HEK293 (cell line): Measurements from ENCODE around the gene GMDS.

ENCODE experiments used
- CTCF ChIA-PET: fragments of 350-600 bp; formaldehyde crosslinking; extraction: SDS; loops from one replicate; lab custom pipeline; 2021; ENCODE audit warnings: antibody characterized with exemption; lab: Yijun Ruan, JAX
- POLR2A ChIA-PET: fragments of 300-600 bp; formaldehyde crosslinking; extraction: SDS; loops from one replicate; lab custom pipeline; 2020; ENCODE audit warnings: antibody characterized with exemption, inconsistent platforms; lab: Yijun Ruan, JAX
- H3K27ac ChIP-seq: fragments of 200-500 bp; sonication (Bioruptor generic); 2 replicates; pipeline ENCODE4 v1.5.1; 2014; ENCODE audit warnings: low read depth, low read length, control low read depth, inconsistent platforms; ENCODE audit errors: extremely low read depth
- H3K36me3 ChIP-seq, 2 experiments: fragments of 200-500 bp in 1 of 2; sonication (Bioruptor generic) in 1 of 2; 1 replicate in 1 of 2; 2 replicates in 1 of 2; pipeline ENCODE4 v1.5.1; 2014 to 2017; ENCODE audit warnings: inconsistent platforms in 2 of 2, low read length in 2 of 2; ENCODE audit not compliant: control insufficient read depth in 2 of 2, insufficient read depth in 1 of 2
- H3K4me1 ChIP-seq: fragments of 200-500 bp; sonication (Bioruptor generic); 2 replicates; pipeline ENCODE4 v1.5.1; 2014; ENCODE audit warnings: mild to moderate bottlenecking, low read length, inconsistent platforms; ENCODE audit not compliant: control insufficient read depth, insufficient read depth
- H3K4me3 ChIP-seq: 2 replicates; pipeline ENCODE4 v1.5.1; 2011; ENCODE audit warnings: low read depth, mild to moderate bottlenecking, control low read depth, low read length, moderate library complexity
- H3K9me3 ChIP-seq: fragments of 200-500 bp; sonication (Bioruptor generic); 2 replicates; pipeline ENCODE4 v1.5.1; 2014; ENCODE audit warnings: low read depth, low read length, inconsistent platforms; ENCODE audit not compliant: control insufficient read depth, insufficient read depth
- ATF2 ChIP-seq: fragments of 450-650 bp; formaldehyde crosslinking; IDR thresholded peaks from 2 replicates; pipeline ENCODE4 v1.5.1; 2016; ENCODE audit warnings: missing biosample characterization, missing genetic modification characterization, low read depth
- GLI4 ChIP-seq: fragments of 450-650 bp; formaldehyde crosslinking; IDR thresholded peaks from 2 replicates; pipeline ENCODE4 v1.5.1; 2016; ENCODE audit warnings: missing biosample characterization, missing genetic modification characterization
- INSM2 ChIP-seq: fragments of 450-650 bp; formaldehyde crosslinking; IDR thresholded peaks from 2 replicates; pipeline ENCODE4 v1.5.1; 2016; ENCODE audit warnings: missing biosample characterization, missing genetic modification characterization
- KLF1 ChIP-seq: fragments of 450-650 bp; formaldehyde crosslinking; IDR thresholded peaks from 2 replicates; pipeline ENCODE4 v1.5.1; 2016; ENCODE audit warnings: missing biosample characterization, missing genetic modification characterization
- KLF7 ChIP-seq: fragments of 450-650 bp; formaldehyde crosslinking; IDR thresholded peaks from 2 replicates; pipeline ENCODE4 v1.5.1; 2016; ENCODE audit warnings: missing biosample characterization, missing genetic modification characterization, borderline replicate concordance
- MZF1 ChIP-seq: fragments of 450-650 bp; formaldehyde crosslinking; IDR thresholded peaks from 2 replicates; pipeline ENCODE4 v1.5.1; 2017; ENCODE audit warnings: missing biosample characterization, missing genetic modification characterization, borderline replicate concordance
- OVOL3 ChIP-seq: fragments of 450-650 bp; formaldehyde crosslinking; IDR thresholded peaks from 2 replicates; pipeline ENCODE4 v1.5.1; 2016; ENCODE audit warnings: missing biosample characterization, missing genetic modification characterization
- SETDB1 ChIP-seq: IDR thresholded peaks from one replicate; pipeline ENCODE4 v1.6.1; 2017; ENCODE audit warnings: mild to moderate bottlenecking, low read length, moderate library complexity, mixed read lengths; ENCODE audit not compliant: insufficient read length
- TCF7L2 ChIP-seq: IDR thresholded peaks from 2 replicates; pipeline ENCODE4 v1.6.1; 2011; ENCODE audit warnings: low read depth, mild to moderate bottlenecking, inconsistent platforms, low read length, moderate library complexity, borderline replicate concordance
- ZBTB44 ChIP-seq: fragments of 450-650 bp; IDR thresholded peaks from 2 replicates; pipeline ENCODE4 v1.5.1; 2018; ENCODE audit warnings: missing biosample characterization, mild to moderate bottlenecking, missing genetic modification characterization
- ZBTB48 ChIP-seq: fragments of 450-650 bp; formaldehyde crosslinking; IDR thresholded peaks from 2 replicates; pipeline ENCODE4 v1.5.1; 2016; ENCODE audit warnings: missing biosample characterization, missing genetic modification characterization
- ZBTB8A ChIP-seq: fragments of 450-650 bp; formaldehyde crosslinking; IDR thresholded peaks from 2 replicates; pipeline ENCODE4 v1.5.1; 2016; ENCODE audit warnings: missing biosample characterization, missing genetic modification characterization
- ZFHX2 ChIP-seq: fragments of 450-650 bp; formaldehyde crosslinking; conservative IDR thresholded peaks from 2 replicates; pipeline ENCODE4 v1.5.1; 2016; ENCODE audit warnings: missing biosample characterization, missing genetic modification characterization
- ZIC2 ChIP-seq: fragments of 450-650 bp; formaldehyde crosslinking; IDR thresholded peaks from 2 replicates; pipeline ENCODE4 v1.5.1; 2016; ENCODE audit warnings: missing biosample characterization, missing genetic modification characterization
- ZNF114 ChIP-seq: fragments of 450-650 bp; formaldehyde crosslinking; IDR thresholded peaks from 2 replicates; pipeline ENCODE4 v1.5.0; 2017; ENCODE audit warnings: missing biosample characterization, missing genetic modification characterization
- ZNF239 ChIP-seq: fragments of 450-650 bp; formaldehyde crosslinking; IDR thresholded peaks from 2 replicates; pipeline ENCODE4 v1.5.1; 2016; ENCODE audit warnings: missing biosample characterization, missing genetic modification characterization
- ZNF248 ChIP-seq: fragments of 450-650 bp; formaldehyde crosslinking; IDR thresholded peaks from 2 replicates; pipeline ENCODE4 v1.5.1; 2017; ENCODE audit warnings: missing biosample characterization, missing genetic modification characterization
- ZNF302 ChIP-seq: fragments of 450-650 bp; formaldehyde crosslinking; IDR thresholded peaks from 2 replicates; pipeline ENCODE4 v1.5.1; 2016; ENCODE audit warnings: missing biosample characterization, missing genetic modification characterization, low read depth
- ZNF473 ChIP-seq: fragments of 450-650 bp; formaldehyde crosslinking; IDR thresholded peaks from 2 replicates; pipeline ENCODE4 v1.5.1; 2017; ENCODE audit warnings: missing biosample characterization, missing genetic modification characterization
- ZNF623 ChIP-seq: fragments of 450-650 bp; formaldehyde crosslinking; IDR thresholded peaks from 2 replicates; pipeline ENCODE4 v1.5.1; 2016; ENCODE audit warnings: missing biosample characterization, missing genetic modification characterization
- ZNF654 ChIP-seq: fragments of 450-650 bp; formaldehyde crosslinking; IDR thresholded peaks from 2 replicates; pipeline ENCODE4 v1.5.1; 2016; ENCODE audit warnings: low read depth, missing biosample characterization, missing genetic modification characterization
- ZNF664 ChIP-seq: fragments of 450-650 bp; formaldehyde crosslinking; IDR thresholded peaks from 2 replicates; pipeline ENCODE4 v1.5.1; 2016; ENCODE audit warnings: missing biosample characterization, missing genetic modification characterization
- ZNF830 ChIP-seq: fragments of 450-650 bp; IDR thresholded peaks from 2 replicates; pipeline ENCODE4 v1.5.0; 2018; ENCODE audit warnings: missing biosample characterization, missing genetic modification characterization, low read depth, mild to moderate bottlenecking, moderate library complexity
- ZSCAN16 ChIP-seq: fragments of 450-650 bp; formaldehyde crosslinking; IDR thresholded peaks from 2 replicates; pipeline ENCODE4 v1.5.1; 2016; ENCODE audit warnings: missing biosample characterization, missing genetic modification characterization
- ZSCAN4 ChIP-seq: fragments of 450-650 bp; formaldehyde crosslinking; IDR thresholded peaks from 2 replicates; pipeline ENCODE4 v1.5.1; 2017; ENCODE audit warnings: missing biosample characterization, missing genetic modification characterization

Gene GMDS

GRCh38 chr6:1606780-1607515, 638.5 kb downstream of the GMDS start (continued):
- TF ChIP-seq ATF2 (peak; percentile 72), TCF7L2 (no peak), KLF7 (tag by site-specific recombination) (no peak), ZNF239 (tag by site-specific recombination) (no peak), ZNF623 (tag by site-specific recombination) (no peak), INSM2 (0 out of 2 replicates have a peak, but pooled peaks have one; percentile 59), ZNF114 (tag by site-specific recombination) (no peak), SETDB1 (no peak), OVOL3 (tag by site-specific recombination) (no peak), ZSCAN4 (tag by site-specific recombination) (no peak), ZNF473 (tag by site-specific recombination) (no peak), ZNF302 (tag by site-specific recombination) (no peak), ZNF654 (no peak), ZNF830 (no peak), GLI4 (tag by site-specific recombination) (no peak), ZNF664 (tag by site-specific recombination) (no peak), ZFHX2 (no peak), ZIC2 (tag by site-specific recombination) (peak; percentile 83), ZNF248 (tag by site-specific recombination) (no peak), MZF1 (peak; percentile 16; the same call in 1 of the 2 replicates), ZBTB8A (tag by site-specific recombination) (peak; percentile 47; the same call in 1 of the 2 replicates), KLF1 (tag by site-specific recombination) (no peak)

GRCh38 chr6:1605893-1606779, 639.3 kb downstream of the GMDS start:
- Histone ChIP-seq H3K36me3 (peaks cover 0 to 6% of the 10 kb centered on the region in 2 experiments; a peak in 1 of 3 replicates), H3K27ac (peak overlapping the region; percentile 100; the same call in 1 of the 2 replicates), H3K4me3 (no peak overlapping the region), H3K9me3 (no peaks in the 10 kb centered on the region), H3K4me1 (peaks cover 11% of the 10 kb centered on the region)
- 0 out of 2 replicates have a peak, but pooled peaks have one; percentile 22 for TF ChIP-seq ZBTB48 (tag by site-specific recombination)
- peak; percentile 46; the same call in 1 of the 2 replicates for TF ChIP-seq MZF1
- no peak for TF ChIP-seq ZBTB44 (tag by site-specific recombination)
- 0 out of 2 replicates have a peak, but pooled peaks have one; percentile 24 for TF ChIP-seq ZSCAN16 (tag by site-specific recombination)
- CTCF ChIA-PET = interaction anchor here (0.6 to 2.9 kb wide), 9 partner anchors 9 to 1028 kb away, joined by 3 to 23 read pairs (median 5); no protein-coding TSS in a partner anchor
- POLR2A ChIA-PET = interaction anchor here (0.6 to 1.0 kb wide), 2 partner anchors 8 to 603 kb away, joined by 3 to 4 read pairs; no protein-coding TSS in a partner anchor
